GM19351 (cell line): Measurements from ENCODE around the gene SUFU.
"Not testable (repeated sequence)": the region's sequence is repeated elsewhere in the genome, so short reads cannot be mapped to it uniquely, and the experiment has no call there.

ENCODE experiments used
- ATAC-seq: cut with Tn5 transposase; IDR thresholded peaks from one replicate; pipeline ENCODE4 v1.9.1; 2021; ENCODE audit warnings: mild to moderate bottlenecking, moderate library complexity; ENCODE audit not compliant: unreplicated experiment

Gene SUFU

DNA sequence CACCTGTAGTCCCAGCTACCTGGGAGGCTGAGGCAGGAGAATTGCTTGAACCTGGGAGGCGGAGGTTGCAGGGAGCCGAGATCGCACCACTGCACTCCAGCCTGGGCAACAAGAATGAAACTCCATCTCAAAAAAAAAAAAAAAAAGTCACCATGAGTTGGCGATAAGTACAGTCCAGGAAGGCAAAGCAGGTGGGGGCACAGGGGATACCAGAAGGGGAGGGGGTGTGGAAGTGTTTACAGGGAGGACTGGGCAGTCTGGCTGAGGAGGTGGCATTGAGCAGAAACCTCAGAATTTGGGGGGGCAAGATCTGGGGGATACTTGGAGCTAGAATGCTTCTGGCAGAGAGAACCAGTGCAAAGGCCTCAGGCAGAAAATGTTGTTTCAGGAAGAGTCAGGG is 163.6 kb downstream of the SUFU start:
- ATAC-seq, result not testable (repeated sequence)

DNA sequence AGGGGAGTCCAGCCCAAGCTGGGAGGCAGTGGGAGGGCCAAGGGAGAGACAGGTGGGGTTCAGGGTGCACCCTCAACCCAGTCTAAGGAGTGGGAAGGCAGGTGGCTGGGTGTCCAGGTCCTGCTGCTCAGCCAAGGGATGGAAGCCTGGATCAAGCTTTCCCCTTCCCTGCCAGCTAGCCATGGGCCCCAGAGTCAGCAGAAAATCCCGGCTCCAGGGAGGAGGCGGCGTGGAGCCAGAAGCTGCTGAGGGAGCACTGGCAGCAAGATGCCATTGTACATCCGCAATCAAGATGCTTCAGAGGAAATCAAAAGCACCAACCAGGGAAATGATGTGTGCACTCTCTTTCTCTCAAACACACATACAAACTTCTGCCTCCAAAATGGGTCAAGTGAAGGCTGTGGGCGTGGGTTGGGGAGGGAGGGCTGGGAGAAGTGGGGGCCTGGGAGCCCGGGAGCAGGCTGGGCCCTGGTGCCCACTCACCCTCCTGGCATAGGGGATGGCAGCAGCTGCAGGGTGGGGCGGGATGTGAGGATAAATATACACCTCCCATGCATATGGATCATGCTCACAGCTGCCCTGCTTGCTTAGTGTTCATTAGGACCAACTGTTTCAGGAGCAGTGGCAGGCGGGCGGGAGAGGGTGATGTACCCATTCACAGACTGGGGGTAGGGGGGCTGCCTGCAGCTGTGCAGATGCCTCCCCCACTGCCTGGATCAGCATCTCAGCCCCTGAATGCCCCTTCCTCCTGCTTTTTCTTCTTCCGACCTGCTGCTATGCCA is 164.7 kb downstream of the SUFU start:
- ATAC-seq, result no peak

DNA sequence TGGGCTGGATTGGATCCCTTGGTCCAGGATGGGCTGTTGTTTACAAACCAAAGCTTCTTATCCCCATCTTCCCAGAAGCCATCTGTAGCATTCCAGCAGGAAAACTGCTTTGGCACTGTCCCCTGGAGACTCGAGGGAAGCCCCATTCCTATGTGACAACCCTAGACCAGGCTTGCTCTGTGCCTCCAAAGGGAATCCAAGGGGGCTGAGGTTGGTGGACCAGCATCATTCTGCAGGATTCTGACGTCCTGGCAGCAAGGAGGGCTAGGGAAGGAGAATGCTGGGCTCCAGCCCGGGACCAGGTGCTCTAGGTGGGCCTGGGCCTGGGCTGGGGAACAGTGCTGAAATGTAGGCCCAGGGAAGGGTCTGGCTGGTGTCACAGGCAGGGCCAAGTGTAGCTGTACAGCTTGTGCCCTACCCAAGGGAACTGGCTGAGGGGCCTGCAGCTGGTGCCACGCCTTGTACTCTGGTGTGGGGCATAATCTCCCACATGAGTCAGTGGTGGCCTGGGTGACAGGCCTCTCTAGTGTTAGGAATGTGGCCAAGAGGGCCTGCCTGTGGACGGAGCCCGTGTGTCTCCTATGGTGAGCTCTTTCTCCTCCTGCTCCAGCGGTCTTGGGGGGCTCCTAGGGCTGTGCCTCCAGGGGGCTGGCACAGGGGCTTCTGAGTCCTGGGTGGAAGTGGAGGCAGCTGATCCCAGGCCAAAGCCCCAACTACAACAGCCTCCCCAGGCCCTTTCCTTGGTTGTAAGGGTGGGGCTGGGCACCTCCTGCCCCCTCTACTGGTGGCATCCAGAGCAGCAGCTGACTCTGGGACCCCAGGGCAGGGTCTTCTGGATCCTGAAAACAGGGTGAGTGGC is 165.7 kb downstream of the SUFU start:
- ATAC-seq, result no peak

DNA sequence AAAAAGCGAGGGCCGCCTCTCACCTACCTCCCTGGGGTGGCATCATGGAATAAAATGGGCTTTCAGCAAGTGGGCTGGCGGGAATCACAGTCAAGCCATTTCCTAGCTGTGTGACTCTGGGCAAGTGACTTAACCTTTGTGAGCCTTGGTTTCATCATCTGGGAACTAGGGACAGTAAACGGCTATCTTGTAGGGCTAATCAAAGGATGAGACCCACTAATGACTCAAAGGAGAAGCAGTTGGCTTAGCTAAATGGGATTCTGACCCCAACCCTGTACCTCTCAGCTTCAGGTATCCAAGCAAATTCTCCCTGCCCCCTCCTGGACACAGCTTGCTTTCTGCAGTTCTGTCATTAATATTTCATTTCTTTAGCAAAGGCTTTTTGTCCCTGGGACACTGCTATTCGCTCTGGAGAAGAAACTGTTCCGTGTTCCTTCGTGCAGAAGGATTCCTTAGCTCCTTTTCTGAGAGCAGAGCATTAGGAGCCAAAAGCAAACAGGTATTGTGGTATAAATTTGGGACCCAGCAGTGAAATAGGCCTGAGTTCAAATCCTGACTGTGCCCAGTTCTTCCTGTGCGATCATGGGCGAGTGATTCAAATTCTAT is 166.4 kb downstream of the SUFU start:
- ATAC-seq, result no peak

DNA sequence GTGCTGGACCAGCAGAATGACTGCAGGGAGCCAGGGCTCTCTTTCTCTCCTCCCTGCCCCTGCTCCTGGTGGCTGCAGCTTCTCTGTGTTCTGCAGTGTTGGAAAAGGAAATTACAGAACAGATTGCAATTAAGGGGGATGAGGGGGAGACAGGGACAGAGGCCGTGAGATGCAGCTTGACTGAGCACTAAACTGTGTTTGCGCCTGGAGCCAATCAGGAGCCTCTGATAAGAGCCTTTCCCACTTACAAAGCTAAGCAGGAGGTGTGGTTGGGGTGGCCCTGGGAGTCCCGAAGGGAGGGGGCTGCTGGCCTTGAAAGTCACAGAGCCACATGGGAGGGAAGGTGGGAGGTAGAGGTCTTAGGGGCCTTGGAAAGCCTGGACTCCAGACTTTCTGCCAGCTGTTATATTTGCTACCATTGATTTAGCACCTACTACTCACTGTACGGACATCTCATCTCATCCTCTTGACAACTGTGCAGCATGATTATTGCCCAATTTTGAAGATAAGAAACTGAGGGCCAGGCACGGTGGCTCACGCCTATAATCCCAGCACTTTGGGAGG is 167.2 kb downstream of the SUFU start:
- ATAC-seq, result no peak

DNA sequence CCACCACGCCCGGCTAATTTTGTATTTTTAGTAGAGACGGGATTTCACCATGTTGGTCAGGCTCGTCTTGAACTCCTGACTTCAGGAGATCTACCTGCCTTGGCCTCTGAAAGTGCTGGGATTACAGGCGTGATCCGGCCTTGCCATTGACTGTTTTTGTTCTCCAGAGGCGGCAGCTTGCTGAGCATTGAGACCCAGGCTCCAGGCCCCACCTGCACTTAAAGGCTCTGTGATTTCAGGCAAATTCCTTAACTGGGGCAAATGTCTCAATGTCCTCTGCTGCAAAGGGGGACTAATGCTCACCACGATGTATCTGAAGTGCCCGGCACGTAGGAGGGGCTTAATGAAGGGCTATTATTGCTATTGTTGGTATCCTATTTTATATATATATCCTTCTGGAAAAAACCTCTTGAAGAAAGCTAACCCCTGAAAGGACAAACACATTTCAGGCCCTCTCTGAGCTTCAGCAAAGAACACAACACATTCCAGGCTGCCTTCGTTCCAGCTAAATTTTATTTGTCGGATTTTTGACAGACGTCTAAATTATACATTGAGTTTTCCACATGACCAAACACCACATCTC is 169.6 kb downstream of the SUFU start:
- no peak for ATAC-seq

DNA sequence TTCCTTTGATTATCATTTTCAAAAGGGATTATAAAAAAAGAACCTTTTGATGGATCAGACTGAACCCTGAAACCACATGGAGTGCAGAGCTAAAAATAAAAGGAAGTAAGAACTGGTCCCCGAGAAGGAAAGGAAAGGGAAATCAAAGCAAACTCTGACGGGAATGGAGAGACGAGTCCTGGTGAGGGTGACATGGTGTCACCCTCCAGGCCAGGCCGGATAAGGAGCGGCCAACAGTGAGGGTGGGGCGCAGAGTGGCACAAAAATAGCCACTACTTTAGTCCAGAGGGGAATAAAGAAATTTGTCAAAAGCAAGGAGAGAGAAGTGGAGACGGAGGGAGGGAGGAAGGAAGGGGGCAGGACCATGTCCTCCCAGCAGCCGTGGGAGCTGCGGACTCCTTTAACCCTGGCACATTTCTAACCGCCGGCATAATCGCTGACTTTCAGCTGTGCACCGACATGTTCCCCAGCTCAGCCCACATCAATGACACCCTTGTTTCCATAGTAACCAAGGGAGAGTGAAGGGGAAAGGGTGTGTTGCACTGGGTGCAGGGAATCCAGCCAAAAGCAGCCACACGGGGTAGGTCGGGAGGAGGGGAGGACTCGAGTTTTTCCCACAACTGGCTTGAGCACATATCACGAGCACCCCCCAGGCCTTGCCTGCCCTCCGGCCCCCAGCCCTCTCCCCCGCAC is 170.2 kb downstream of the SUFU start:
- no peak for ATAC-seq

DNA sequence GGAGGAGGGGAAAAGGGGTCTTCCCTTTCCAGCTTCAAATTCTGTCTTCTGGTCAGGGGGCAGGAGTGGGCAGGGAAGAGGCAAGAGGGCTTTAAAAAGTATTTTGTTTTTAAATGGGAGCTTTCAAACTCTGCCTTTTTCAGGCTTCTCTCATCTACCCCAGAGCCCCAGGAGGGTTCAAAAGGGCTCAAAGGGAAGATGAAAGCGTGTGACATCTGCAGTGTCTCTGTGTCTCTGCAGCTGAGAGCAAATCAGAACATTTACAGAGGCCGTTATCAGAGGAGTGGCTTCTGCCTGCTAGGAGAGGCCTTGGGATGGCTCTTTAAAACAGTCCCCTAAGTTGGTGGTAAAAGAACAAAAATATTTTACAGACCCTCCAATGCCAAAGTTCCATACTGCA is 170.8 kb downstream of the SUFU start:
- no peak for ATAC-seq

DNA sequence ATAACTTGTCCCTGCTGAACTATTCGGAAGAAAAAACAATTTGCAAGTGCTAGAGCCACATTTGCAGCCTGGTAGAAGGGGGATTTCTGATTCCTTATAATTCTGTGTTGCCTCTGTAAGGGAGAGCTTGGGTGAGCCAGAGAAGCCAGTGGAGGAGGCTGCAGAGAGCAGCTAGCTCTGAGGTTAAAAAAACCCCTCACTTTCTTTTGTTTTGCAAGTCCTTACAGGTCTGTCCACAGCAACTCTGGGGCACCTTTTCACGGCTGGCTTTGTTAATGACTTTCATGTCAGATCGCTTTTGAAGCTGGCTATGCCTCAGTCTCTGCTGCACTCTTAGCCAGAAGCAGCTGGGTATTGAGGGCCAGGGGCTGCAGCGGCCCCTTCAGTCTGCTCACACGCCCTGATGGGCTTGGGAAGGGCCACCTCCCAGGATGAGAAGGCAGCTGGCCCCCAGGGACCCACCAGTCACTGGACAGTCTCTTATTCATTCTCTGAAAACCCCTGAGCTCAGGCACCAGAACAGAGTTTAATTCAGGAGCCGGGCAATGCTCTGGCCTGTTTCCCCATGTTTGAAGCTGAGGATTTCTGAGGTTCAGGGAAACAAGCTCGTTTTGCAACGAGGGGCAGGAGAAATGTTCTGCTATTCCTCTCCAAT is 171.4 kb downstream of the SUFU start:
- no peak for ATAC-seq

DNA sequence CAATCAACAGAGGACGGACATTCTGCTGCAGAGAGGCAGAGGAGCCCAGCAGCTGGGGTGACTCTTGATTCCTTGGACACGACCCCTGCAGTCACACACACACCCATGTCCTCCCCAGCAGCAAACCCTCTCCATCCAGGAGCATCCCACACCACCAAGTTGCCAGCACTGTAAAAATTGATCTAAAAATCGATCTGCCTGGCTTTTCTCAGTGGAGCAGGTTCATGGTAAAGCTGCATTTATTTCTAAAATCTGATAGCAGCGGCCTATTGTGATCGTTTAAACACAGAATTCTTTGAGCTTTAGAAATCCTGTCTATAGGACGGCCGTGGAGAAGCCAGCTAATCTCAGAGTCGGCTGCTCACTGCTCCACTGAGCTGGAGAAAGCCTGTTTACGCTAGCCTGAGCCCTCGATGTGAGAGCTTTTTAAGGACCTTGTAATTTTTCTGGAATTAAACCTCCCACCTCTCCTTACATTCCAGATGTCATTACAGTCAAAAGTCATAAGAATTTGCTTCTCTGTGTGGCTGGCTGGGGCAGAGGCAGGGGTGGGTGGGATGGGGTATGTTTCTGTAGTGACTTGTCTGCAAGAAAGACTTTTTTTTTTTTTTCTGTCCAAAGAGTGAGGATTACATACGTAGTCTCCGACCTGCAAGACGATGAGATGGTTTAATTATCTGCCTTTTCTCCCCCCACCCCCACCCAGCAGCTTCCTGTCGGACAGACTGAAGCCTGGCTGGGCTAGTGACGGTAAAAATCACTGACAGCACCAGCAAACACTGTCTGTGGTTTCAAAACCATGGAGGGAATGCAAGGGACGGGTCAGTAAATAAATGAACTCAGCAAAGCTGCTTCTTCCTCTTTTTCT is 172.1 kb downstream of the SUFU start:
- no peak for ATAC-seq

DNA sequence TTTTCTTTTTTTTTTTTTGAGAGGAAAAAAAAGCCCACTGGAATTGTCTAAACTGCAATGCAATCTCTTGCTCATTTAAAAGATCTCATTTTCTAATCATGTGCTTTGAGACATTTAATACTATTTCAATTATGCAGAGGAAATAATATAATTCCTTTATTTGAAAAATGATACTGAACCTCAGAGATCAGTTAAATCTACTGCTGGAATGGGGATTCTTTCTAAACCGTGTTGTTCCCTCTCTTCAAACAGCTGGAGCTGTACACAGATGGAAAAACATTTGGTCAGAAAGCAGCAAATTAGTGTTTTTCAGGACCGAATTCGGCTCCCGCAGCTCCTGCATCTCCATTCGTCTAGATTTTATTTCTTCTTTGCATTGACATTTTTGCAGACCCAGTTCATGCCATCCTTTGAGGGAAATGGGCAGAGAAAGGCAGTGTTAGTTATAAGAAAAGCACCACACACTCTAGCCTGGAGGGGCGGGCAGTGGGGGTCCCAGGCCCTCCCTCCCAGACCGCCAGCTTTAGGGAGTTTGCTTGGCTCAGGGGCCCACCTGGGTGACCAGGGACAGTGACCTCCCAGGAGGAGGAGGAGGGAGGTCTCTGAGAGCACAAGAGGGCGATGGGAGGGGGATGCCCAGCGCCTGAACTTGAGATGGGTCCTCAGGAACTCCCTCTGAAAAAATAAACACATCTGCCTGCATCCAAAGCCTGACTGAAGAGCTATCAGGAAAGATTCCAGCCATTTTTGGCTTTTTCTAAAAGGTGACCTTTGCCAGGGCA is 173.0 kb downstream of the SUFU start:
- no peak for ATAC-seq

DNA sequence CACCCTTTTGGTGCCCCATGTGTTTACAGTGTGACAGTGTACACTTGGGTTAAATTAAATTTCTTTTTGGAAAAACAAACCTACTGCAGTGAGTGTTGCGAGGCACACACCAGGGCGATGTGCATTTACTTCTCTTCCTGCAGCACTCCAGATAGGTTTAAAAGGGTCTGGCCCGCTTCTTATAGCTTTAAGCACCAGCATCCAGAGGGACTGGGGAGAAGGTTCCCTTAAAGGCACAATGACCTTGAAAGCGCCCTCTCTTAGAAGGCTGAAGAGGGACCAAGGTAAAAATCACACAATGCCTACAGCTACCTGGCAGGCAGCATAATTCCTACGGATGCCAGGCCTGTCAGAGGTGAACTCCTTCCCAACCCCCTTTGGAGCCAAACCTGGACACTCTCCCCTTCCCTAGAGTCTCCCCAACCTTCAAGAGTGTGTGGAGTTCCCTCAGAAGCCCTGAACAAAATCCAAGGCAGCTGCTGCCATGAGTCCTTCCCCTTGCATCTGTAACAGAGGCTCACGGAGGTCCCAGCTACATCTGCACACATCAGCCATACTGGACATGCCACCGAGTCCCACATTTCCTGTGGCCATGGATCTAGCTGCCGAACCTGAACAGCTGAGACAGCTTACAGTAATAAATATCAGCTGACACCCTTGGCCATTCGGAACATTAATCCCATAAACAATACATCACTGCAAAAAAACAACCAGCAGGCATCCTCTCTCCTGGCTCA is 173.7 kb downstream of the SUFU start:
- ATAC-seq, result no peak

DNA sequence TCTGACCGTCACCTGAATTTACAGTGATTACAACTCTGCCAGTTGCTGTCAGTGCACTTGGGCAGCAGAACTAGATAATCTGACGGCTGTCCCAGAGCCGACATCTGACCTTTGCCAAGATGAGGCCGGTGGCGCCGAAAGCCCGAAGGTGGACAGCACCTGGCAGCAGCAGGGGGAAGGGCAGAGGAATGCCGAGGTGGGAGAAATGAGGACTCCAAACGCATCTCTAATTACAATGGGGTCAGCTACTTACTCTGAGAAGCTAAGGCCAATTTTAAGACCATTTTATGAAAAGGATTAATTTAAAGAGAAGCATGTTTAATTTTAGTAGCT is 174.3 kb downstream of the SUFU start:
- ATAC-seq, result no peak

DNA sequence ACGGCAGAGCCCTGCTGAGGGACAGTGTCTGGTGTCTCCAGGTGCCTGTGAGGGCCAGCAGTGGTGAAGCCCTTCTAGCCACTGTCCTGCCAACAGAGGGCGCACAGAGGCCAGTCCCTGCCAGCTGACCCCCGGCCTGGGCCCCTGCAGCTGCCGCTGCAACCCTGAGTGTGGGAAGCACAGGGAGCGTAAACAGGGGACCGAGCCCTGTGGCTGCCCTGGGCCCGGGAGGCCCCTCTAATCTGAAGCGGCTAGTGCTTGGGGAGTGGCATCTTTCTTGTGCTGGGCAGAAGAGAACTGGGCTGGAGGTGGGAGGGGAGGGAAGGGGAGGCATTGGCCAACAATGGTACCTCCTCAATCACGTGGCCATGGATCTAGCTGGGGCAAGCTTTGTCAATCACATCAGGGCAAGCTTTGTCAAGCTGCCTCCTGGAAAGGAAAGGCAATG is 175.1 kb downstream of the SUFU start:
- no peak for ATAC-seq

DNA sequence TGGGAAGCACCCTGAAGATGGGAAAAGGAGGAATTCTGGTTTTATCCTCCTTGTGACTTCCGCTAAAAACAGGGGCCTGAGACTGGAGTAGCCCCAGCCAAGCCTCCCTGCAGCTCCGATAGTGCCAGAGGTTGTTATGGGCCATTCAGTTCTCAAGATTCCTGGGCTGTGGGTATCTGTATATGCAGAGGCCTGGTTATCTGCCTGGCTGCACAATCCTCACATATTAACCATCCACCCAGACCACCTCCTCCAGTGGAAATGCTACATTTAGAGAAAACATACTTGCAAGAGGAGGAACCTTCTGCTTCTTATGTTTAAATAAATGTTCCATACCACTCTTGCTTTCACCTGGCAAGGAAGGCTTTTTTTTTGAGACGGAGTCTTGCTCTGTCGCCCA is 175.8 kb downstream of the SUFU start:
- ATAC-seq, result no peak

DNA sequence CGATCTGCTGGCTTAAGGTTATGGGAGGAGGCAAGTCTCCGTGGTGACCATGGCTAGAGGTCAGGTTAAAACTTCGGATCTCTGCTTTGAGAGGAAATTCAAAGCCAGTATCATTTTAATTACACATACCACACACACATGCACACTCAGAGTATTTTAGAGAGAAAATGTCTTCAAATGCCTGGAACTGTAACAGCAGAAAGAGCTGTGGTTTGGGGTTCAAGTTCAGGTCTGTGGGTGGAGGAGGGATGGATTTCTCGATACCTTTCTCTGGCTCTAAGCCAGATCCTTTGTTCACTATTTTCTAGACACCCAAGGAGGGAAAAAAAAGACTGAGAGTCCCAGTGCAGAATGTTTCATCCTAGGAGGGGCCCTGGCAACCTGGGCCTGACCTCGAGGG is 177.9 kb downstream of the SUFU start:
- no peak for ATAC-seq

DNA sequence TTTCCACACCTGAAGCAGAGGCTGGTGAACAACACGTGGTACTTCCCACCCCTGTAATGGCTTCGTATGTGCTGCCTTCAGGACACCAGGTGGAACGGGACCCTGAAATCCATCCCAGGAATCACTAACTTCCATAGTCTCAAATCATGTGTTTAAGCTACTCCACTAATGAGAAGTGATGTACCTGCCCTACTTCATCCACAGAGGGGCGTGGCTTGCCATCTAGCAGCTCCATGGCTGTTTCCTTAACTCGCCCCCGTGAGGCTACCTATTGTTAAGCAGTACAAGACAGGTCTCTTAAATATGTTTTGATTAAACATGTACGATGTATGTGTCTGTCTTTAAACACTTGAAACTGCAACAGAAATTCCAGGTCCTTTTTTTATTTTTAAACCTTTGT is 178.6 kb downstream of the SUFU start:
- no peak for ATAC-seq

DNA sequence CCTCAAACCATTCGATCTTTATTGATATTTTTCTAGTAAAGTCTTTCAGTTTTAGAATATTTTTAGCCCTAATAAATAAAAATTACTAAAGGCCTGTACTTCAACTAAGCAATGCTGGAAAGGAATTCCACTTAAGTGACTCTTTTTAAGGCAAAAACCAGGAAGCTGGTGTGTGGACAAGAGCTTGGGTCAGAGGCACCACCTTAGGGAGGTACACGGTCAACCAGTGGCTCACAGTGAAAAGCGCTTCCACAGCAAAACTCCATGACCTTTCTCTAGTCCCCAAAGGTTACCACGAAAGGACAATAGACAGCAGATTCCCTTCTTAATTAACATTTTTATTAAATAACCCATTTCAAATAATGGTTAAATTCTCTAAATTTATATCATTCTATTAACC is 179.2 kb downstream of the SUFU start:
- no peak for ATAC-seq
